Brain microvascular endothelial cell (primary cell): ENCODE results near the gene C9orf72.

Experiments
- DNase-seq: peaks from one replicate; pipeline ENCODE4 v3.0.0-alpha.2; 2020
- H3K27ac ChIP-seq: fragments of 250-450 bp; sonication (Bioruptor Pico); 2 replicates; pipeline ENCODE4 v1.5.1; 2020; ENCODE audit warnings: mild to moderate bottlenecking, moderate library complexity
- H3K27me3 ChIP-seq: fragments of 250-450 bp; sonication (Bioruptor Pico); replicated peaks from 2 replicates; pipeline ENCODE4 v1.5.1; 2020; ENCODE audit warnings: mild to moderate bottlenecking
- H3K36me3 ChIP-seq: fragments of 250-450 bp; sonication (Bioruptor Pico); replicated peaks from 2 replicates; pipeline ENCODE4 v1.5.1; 2020; ENCODE audit warnings: mild to moderate bottlenecking
- H3K4me3 ChIP-seq: 2 replicates; pipeline ENCODE4 v1.5.1; 2011; ENCODE audit warnings: low read depth, mild to moderate bottlenecking, control low read depth, low read length, moderate library complexity
- CTCF ChIP-seq: IDR thresholded peaks from 2 replicates; pipeline ENCODE4 v1.5.1; 2011; ENCODE audit warnings: low read depth, mild to moderate bottlenecking, moderate library complexity, low read length, control low read depth, inconsistent platforms; ENCODE audit errors: missing control alignments
- in situ Hi-C: cut with HindIII; loops from 2 replicates; pipeline ENCODE4 v1.10.0; 2017; ENCODE audit warnings: low sequenced_read_pairs, low pct_ligation_motif_present

Gene C9orf72

DNA sequence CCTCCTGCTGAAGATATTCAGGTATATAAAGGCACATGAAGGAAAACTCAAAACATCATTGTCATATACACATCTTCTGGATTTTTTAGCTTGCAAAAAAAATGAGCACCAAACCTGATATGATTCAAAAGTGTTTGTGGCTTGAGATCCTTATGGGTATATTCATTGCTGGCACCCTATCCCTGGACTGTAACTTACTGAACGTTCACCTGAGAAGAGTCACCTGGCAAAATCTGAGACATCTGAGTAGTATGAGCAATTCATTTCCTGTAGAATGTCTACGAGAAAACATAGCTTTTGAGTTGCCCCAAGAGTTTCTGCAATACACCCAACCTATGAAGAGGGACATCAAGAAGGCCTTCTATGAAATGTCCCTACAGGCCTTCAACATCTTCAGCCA lies 49.0 kb downstream of the C9orf72 start, which contains the start of gene IFNK:
Gene IFNK, plus strand, starts transcription at position 55 of the 400 bp plus-strand sequence. Its CDS starts 47 bp downstream, at position 102.
- in situ Hi-C loops = loop anchor here (25.0 kb wide), 1 partner anchor 187 kb away; no protein-coding TSS in a partner anchor
- no peak for DNase-seq

GRCh38 chr9:27523141-27523540 lies 50.1 kb downstream of the C9orf72 start:
- H3K4me3 ChIP-seq = no peak overlapping the region
- no peaks in the 10 kb centered on the region for H3K27me3 ChIP-seq
- H3K27ac ChIP-seq = no peak overlapping the region

More for the DNA sequence above, 49.0 kb downstream of the C9orf72 start, which contains the start of gene IFNK:
- H3K27ac ChIP-seq = no peak within 1 kb of the TSS
- TF ChIP-seq CTCF = no peak
- H3K4me3 ChIP-seq = no peak within 1 kb of the TSS
- H3K36me3 ChIP-seq = no peaks in the 10 kb centered on the region
- H3K27me3 ChIP-seq = no peaks in the 10 kb centered on the region

DNA sequence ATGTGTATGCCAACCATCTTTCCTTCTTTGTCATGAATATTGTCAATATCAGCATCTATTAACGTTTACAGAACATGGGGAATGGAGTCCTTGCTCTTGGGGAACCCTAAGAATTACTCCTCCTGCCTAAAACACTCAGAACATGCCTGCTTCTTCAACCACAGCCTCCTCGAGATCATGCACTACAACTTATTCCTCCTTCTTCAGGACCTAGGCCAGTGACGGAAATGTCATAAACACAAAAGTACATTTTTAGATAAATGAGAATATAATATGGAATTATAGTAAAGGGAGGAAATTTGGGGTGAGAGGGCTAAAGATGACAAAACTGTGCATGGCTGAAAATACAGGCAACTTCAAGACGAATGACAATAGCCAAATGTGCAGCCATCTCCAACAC lies 52.3 kb downstream of the C9orf72 start:
- in situ Hi-C loops = loop anchor here (25.0 kb wide), 1 partner anchor 184 kb away; no protein-coding TSS in a partner anchor
- Histone ChIP-seq H3K27me3 (no peaks in the 10 kb centered on the region), H3K4me3 (no peak overlapping the region), H3K27ac (no peak overlapping the region), H3K36me3 (no peaks in the 10 kb centered on the region)
- no peak for TF ChIP-seq CTCF
- no peak for DNase-seq

More at GRCh38 chr9:27523141-27523540, 50.1 kb downstream of the C9orf72 start:
- no peak for TF ChIP-seq CTCF
- H3K36me3 ChIP-seq = no peaks in the 10 kb centered on the region
- in situ Hi-C loops = loop anchor here (25.0 kb wide), 1 partner anchor 186 kb away; no protein-coding TSS in a partner anchor
- no peak for DNase-seq

DNA sequence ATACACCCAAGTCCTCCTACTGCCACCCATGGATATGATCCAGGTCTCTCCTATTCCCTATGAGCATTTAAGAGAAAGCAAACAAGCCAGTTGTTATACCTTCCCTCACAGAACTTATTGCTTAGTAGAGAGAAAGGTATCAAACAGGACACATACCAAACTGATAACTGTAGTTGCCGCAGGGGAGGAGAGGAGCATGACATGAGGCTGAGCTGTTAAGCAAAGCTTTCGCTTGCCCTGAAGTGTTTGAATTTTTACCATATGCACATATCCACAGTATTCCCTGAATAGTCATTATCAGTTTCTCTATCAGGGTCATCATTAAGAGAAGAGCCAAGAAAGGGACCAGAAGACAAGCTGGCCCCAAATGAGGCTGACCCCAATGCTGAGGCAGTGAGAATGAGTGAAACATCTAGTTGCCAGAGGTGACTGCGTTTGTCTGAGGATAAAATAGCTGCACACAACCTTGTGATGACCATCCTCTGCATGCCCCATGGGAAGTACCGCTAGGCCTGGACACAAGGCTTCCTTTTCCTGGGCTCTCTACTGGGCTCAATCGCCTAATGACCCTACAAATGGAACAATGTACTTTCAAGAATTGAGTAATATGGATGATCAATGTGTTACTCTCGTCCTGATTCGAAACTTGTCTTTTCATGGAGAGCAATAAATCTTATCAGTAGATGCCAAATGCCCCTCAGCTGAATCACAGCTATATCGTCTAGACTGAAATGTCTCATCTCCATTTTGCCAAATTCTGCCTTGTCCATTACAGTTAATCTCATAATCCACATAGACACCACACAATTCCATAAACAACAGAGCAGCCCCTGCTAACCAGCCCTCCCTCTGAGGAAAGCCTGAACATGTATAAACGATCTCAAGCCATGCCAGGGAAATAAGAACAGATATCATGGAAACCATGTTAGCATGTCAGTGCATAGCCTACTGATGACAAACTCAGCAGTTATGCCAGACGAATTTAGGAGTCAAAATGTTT lies 53.5 kb downstream of the C9orf72 start:
- Histone ChIP-seq H3K27ac (peak overlapping the region; percentile 46), H3K36me3 (no peaks in the 10 kb centered on the region), H3K27me3 (no peaks in the 10 kb centered on the region), H3K4me3 (no peak overlapping the region)
- DNase-seq = peak; percentile 59
- in situ Hi-C loops = loop anchor here (25.0 kb wide), 1 partner anchor 182 kb away; no protein-coding TSS in a partner anchor
- no peak for TF ChIP-seq CTCF

DNA sequence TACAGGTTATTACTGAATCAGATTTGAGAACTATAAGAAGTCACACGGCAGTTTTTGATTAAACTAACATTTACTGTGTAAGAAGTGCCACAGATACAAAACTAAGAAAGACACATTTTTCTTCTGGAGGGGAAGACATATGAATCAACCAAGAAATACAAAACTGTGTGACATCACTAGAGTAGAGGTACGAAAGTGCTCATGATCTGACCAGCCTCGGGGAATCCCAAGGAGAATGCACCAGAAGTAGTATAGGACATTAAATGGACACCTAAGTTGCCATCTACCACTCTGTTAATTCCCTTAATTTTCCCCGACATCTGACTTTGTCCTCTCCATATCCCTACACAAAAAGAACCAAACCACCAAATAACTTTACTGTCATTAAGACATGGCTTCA lies 54.5 kb downstream of the C9orf72 start:
- Histone ChIP-seq H3K27me3 (no peaks in the 10 kb centered on the region), H3K27ac (no peak overlapping the region), H3K36me3 (no peaks in the 10 kb centered on the region), H3K4me3 (no peak overlapping the region)
- no peak for TF ChIP-seq CTCF
- no peak for DNase-seq
- in situ Hi-C loops = loop anchor here (25.0 kb wide), 1 partner anchor 182 kb away; no protein-coding TSS in a partner anchor
